SK-N-SH (cell line): ENCODE data around the gene ARL17B. TPM values are rescaled to one million over a fixed set of nuclear protein-coding genes. Genes with fewer than 3 reads are reported as not detected.
"Not testable (repeated sequence)": the region's sequence is repeated elsewhere in the genome, so short reads cannot be mapped to it uniquely, and the experiment has no call there.

Experiments used
- CTCF ChIA-PET: fragments of 300-600, 350-600 bp; formaldehyde crosslinking; extraction: SDS; loops from one replicate; lab custom pipeline; 2021; lab: Yijun Ruan, JAX
- POLR2A ChIA-PET: fragments of 350-600 bp; sonication (Branson Sonifier 250); formaldehyde crosslinking; extraction: SDS; loops from one replicate; lab custom pipeline; 2020; ENCODE audit warnings: antibody characterized with exemption, inconsistent platforms; lab: Yijun Ruan, JAX
- DNase-seq: peaks from one replicate; pipeline ENCODE4 v3.0.0; 2012
- H2AFZ ChIP-seq: fragments of 200-600 bp; sonication (generic); 2 replicates; pipeline ENCODE4 v1.8.1; 2016; ENCODE audit warnings: antibody characterized with exemption, mild to moderate bottlenecking, low read depth
- H3F3A ChIP-seq: fragments of 200-600 bp; sonication (generic); replicated peaks from 2 replicates; pipeline ENCODE3; 2016; ENCODE audit warnings: antibody characterized with exemption, mild to moderate bottlenecking; ENCODE audit not compliant: insufficient read depth
- H3K27ac ChIP-seq, 2 experiments: fragments of 200-500 bp in 1 of 2; fragments of 200-600 bp in 1 of 2; sonication (Bioruptor generic) in 1 of 2; sonication (generic), shearing (Covaris generic) in 1 of 2; 2 replicates each; pipeline versions ENCODE4 v1.5.1 to v1.6.1; 2014 to 2016; ENCODE audit warnings: low read depth in 2 of 2, inconsistent platforms in 1 of 2, low read length in 1 of 2, mild to moderate bottlenecking in 1 of 2, mixed read lengths in 1 of 2
- H3K27me3 ChIP-seq: fragments of 200-600 bp; sonication (generic), shearing (Covaris generic); 2 replicates; pipeline ENCODE4 v1.6.1; 2016; ENCODE audit warnings: mixed run types; ENCODE audit not compliant: insufficient read depth
- H3K36me3 ChIP-seq, 2 experiments: fragments of 200-500 bp in 1 of 2; fragments of 200-600 bp in 1 of 2; sonication (Bioruptor generic) in 1 of 2; sonication (generic) in 1 of 2; replicated peaks in 1 of 2; 2 replicates each; pipeline versions ENCODE3 to v1.5.1; 2014 to 2016; ENCODE audit warnings: low read length in 1 of 2, mild to moderate bottlenecking in 1 of 2; ENCODE audit not compliant: insufficient read depth in 2 of 2, control insufficient read depth in 1 of 2
- H3K4me1 ChIP-seq, 2 experiments: fragments of 200-500 bp in 1 of 2; fragments of 200-600 bp in 1 of 2; sonication (Bioruptor generic) in 1 of 2; sonication (generic), shearing (Covaris generic) in 1 of 2; 2 replicates each; pipeline versions ENCODE4 v1.5.1 to v1.6.1; 2014 to 2016; ENCODE audit warnings: low read depth in 1 of 2, low read length in 1 of 2, mixed run types in 1 of 2; ENCODE audit not compliant: insufficient read depth in 2 of 2, control insufficient read depth in 1 of 2
- H3K4me2 ChIP-seq: fragments of 200-600 bp; sonication (generic), shearing (Covaris generic); 2 replicates; pipeline ENCODE4 v1.6.1; 2017; ENCODE audit warnings: mixed run types
- H3K4me3 ChIP-seq, 2 experiments: fragments of 200-500 bp in 1 of 2; fragments of 200-600 bp in 1 of 2; sonication (Bioruptor generic) in 1 of 2; sonication (generic), shearing (Covaris generic) in 1 of 2; 2 replicates each; pipeline versions ENCODE4 v1.5.1 to v1.8.1; 2014 to 2016; ENCODE audit warnings: low read depth in 2 of 2, inconsistent platforms in 1 of 2, low read length in 1 of 2, mild to moderate bottlenecking in 1 of 2, mixed read lengths in 1 of 2, moderate library complexity in 1 of 2
- H3K79me2 ChIP-seq: fragments of 200-600 bp; sonication (generic); 2 replicates; pipeline ENCODE4 v1.8.1; 2017; ENCODE audit warnings: mild to moderate bottlenecking; ENCODE audit not compliant: insufficient read depth
- H3K9ac ChIP-seq: fragments of 200-600 bp; sonication (generic); 2 replicates; pipeline ENCODE4 v1.6.1; 2017; ENCODE audit warnings: mixed run types
- H3K9me2 ChIP-seq: fragments of 200-600 bp; sonication (generic); 2 replicates; pipeline ENCODE4 v1.6.1; 2017; ENCODE audit warnings: mixed run types
- H3K9me3 ChIP-seq: fragments of 200-600 bp; sonication (generic); 2 replicates; pipeline ENCODE4 v1.6.1; 2017; ENCODE audit warnings: mixed run types, mild to moderate bottlenecking, moderate library complexity
- H4K20me1 ChIP-seq: fragments of 200-600 bp; sonication (generic); 2 replicates; pipeline ENCODE4 v1.6.1; 2017; ENCODE audit warnings: mild to moderate bottlenecking, mixed run types; ENCODE audit not compliant: insufficient read depth
- ELF1 ChIP-seq: IDR thresholded peaks from 2 replicates; pipeline ENCODE4 v1.4.0; 2012
- FOSL2 ChIP-seq: IDR thresholded peaks from 2 replicates; pipeline ENCODE4 v1.4.0; 2012; ENCODE audit warnings: low read depth, mild to moderate bottlenecking, moderate library complexity, borderline replicate concordance
- FOXJ3 ChIP-seq: sonication (generic); formaldehyde crosslinking; IDR thresholded peaks from 2 replicates; pipeline ENCODE4 v1.5.1; 2020; ENCODE audit warnings: mild to moderate bottlenecking, missing genetic modification reagents
- GATA2 ChIP-seq: sonication (generic); formaldehyde crosslinking; IDR thresholded peaks from 2 replicates; pipeline ENCODE4 v1.5.0; 2020; ENCODE audit warnings: mild to moderate bottlenecking, missing genetic modification reagents
- IRF3 ChIP-seq: fragments of 150-350 bp; IDR thresholded peaks from 2 replicates; pipeline ENCODE4 v1.6.1; 2016; ENCODE audit warnings: mild to moderate bottlenecking, low read depth, low read length
- MEF2A ChIP-seq: IDR thresholded peaks from 2 replicates; pipeline ENCODE4 v1.4.0; 2012; ENCODE audit warnings: low read depth, borderline replicate concordance
- NFIC ChIP-seq: IDR thresholded peaks from 2 replicates; pipeline ENCODE4 v1.4.0; 2012; ENCODE audit warnings: borderline replicate concordance
- PBX3 ChIP-seq: IDR thresholded peaks from 2 replicates; pipeline ENCODE4; 2012
- POLR2AphosphoS5 ChIP-seq: IDR thresholded peaks from 2 replicates; pipeline ENCODE4 v1.6.1; 2012; ENCODE audit warnings: low read depth, low read length
- RAD21 ChIP-seq: IDR thresholded peaks from 2 replicates; pipeline ENCODE4 v1.6.1; 2012; ENCODE audit warnings: mild to moderate bottlenecking, low read length
- RCOR1 ChIP-seq: fragments of 150-350 bp; IDR thresholded peaks from 2 replicates; pipeline ENCODE4 v1.6.1; 2017; ENCODE audit warnings: antibody characterized with exemption, low read length
- TCF12 ChIP-seq: IDR thresholded peaks from 2 replicates; pipeline ENCODE4 v1.4.0; 2012
- TEAD4 ChIP-seq: IDR thresholded peaks from 2 replicates; pipeline ENCODE4 v1.4.0; 2012; ENCODE audit warnings: mild to moderate bottlenecking, borderline replicate concordance; ENCODE audit not compliant: insufficient read depth
- YY1 ChIP-seq: IDR thresholded peaks from 2 replicates; pipeline ENCODE4 v1.4.0; 2012; ENCODE audit warnings: low read depth, mild to moderate bottlenecking
- WGBS: methylation state at CpG from one replicate; pipeline ENCODE4 v1.1.6; 2017; ENCODE audit warnings: low lambda C conversion rate; 5-methylcytosine and 5-hydroxymethylcytosine counted together
- polyA plus RNA-seq, 3 experiments: library from polyadenylated mRNA; depleted of rRNA; stranded (reverse); fragments of >200 nt; gene quantifications; 2 replicates each; pipeline ENCODE4 v1.2.3, GENCODE V29; 2012
- TF ChIP-seq, protein P1 (sequence below): IDR thresholded peaks from 2 replicates; pipeline ENCODE4 v1.4.0; 2012; ENCODE audit warnings: low read depth
- TF ChIP-seq, protein P2 (sequence below): fragments of 200-600 bp; sonication (generic); IDR thresholded peaks from 2 replicates; pipeline ENCODE4 v1.6.1; 2017; ENCODE audit warnings: antibody characterized with exemption, mild to moderate bottlenecking, moderate library complexity

ARL17B gene
- polyA plus RNA-seq, 1 of the 3 experiments (the other 2 are of a cell fraction) = 2.9 TPM

GRCh38 chr17:46276728-46277479, 84.7 kb downstream of the ARL17B start:
- DNase-seq, H3K9me3 ChIP-seq, H3K79me2 ChIP-seq, POLR2A ChIA-PET, H4K20me1 ChIP-seq, H3K27me3 ChIP-seq, H3K27ac ChIP-seq, H3K9me2 ChIP-seq, H3K4me3 ChIP-seq, H3K4me2 ChIP-seq, H3K4me1 ChIP-seq, H3F3A ChIP-seq, H3K9ac ChIP-seq, H3K36me3 ChIP-seq, H2AFZ ChIP-seq: not testable (repeated sequence)
- WGBS = 55% methylated on average over 3 of the region's 3 CpGs
- CTCF ChIA-PET = interaction anchor here (0.7 to 1.5 kb wide), 3 partner anchors 10 to 84 kb away, joined by 3 to 8 read pairs (median 8); partner anchors contain the start of gene KANSL1

DNA sequence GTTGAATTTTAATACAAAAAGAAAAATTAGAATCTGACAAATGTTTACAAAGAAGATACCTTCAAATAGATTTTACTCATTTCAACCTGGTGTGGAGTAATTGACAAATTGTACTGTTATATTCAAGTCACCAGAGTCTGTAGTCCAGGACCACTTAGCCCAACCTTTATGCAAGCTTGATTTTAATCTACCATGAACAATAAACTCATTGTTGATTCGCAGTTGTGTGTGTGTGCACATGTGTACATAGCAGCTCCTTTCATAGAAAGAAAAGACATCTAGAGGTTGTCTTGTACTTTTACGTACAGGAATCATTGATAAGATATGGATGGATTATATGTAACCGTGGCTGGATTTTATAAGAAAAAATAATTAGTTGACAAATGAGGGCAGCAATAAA, 87.3 kb downstream of the ARL17B start:
- DNase-seq = no peak
- Histone ChIP-seq H3K79me2 (no peaks in the 10 kb centered on the region), H3K9ac (no peak overlapping the region), H3K9me3 (no peaks in the 10 kb centered on the region), H2AFZ (no peak overlapping the region), H3K27ac (no peak overlapping the region), H3K4me1 (no peaks in the 10 kb centered on the region), H3K27me3 (no peaks in the 10 kb centered on the region), H3K36me3 (no peaks in the 10 kb centered on the region), H3K4me3 (no peak overlapping the region), H3K9me2 (no peaks in the 10 kb centered on the region), H3F3A (no peaks in the 10 kb centered on the region), H4K20me1 (no peaks in the 10 kb centered on the region), H3K4me2 (no peak overlapping the region)
- ChIA-PET POLR2A (no interaction called here), CTCF (interaction anchor here (3.4 kb wide), 1 partner anchor 13 kb away, joined by 10 read pairs; no protein-coding TSS in a partner anchor)
- TF ChIP-seq NFIC (no peak), POLR2AphosphoS5 (no peak), RAD21 (no peak), GATA2 (no peak), RCOR1 (no peak), PBX3 (no peak), TEAD4 (no peak), YY1 (no peak), TCF12 (no peak), FOXJ3 (CRISPR knock-in tag) (no peak), ELF1 (no peak), IRF3 (no peak), FOSL2 (no peak), MEF2A (no peak)
- TF ChIP-seq, protein P1, sequence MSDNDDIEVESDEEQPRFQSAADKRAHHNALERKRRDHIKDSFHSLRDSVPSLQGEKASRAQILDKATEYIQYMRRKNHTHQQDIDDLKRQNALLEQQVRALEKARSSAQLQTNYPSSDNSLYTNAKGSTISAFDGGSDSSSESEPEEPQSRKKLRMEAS = no peak
- TF ChIP-seq, protein P2, sequence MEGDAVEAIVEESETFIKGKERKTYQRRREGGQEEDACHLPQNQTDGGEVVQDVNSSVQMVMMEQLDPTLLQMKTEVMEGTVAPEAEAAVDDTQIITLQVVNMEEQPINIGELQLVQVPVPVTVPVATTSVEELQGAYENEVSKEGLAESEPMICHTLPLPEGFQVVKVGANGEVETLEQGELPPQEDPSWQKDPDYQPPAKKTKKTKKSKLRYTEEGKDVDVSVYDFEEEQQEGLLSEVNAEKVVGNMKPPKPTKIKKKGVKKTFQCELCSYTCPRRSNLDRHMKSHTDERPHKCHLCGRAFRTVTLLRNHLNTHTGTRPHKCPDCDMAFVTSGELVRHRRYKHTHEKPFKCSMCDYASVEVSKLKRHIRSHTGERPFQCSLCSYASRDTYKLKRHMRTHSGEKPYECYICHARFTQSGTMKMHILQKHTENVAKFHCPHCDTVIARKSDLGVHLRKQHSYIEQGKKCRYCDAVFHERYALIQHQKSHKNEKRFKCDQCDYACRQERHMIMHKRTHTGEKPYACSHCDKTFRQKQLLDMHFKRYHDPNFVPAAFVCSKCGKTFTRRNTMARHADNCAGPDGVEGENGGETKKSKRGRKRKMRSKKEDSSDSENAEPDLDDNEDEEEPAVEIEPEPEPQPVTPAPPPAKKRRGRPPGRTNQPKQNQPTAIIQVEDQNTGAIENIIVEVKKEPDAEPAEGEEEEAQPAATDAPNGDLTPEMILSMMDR = no peak
- WGBS = 68% methylated on average over 3 of the region's 3 CpGs
